Neutrophil (primary cell): ENCODE results near the gene SULT1C4.

Experiments
- H3K27ac ChIP-seq: fragments of 200-600 bp; sonication (generic); 2 replicates; pipeline ENCODE4 v1.5.1; 2016; ENCODE audit warnings: mild to moderate bottlenecking, moderate library complexity
- H3K27me3 ChIP-seq: fragments of 200-600 bp; sonication (generic); 2 replicates; pipeline ENCODE4 v1.6.0; 2016; ENCODE audit warnings: mild to moderate bottlenecking
- H3K36me3 ChIP-seq: fragments of 200-600 bp; sonication (generic); 2 replicates; pipeline ENCODE4 v1.5.1; 2017
- H3K4me1 ChIP-seq, 2 experiments: fragments of 200-600 bp in 1 of 2; sonication (generic) in 1 of 2; 1 replicate in 1 of 2; 2 replicates in 1 of 2; pipeline versions ENCODE4 v1.5.1 to v1.6.1; 2013 to 2016; ENCODE audit warnings: low read depth in 1 of 2, low read length in 1 of 2, mild to moderate bottlenecking in 1 of 2, moderate library complexity in 1 of 2; ENCODE audit not compliant: control insufficient read depth in 1 of 2, insufficient read depth in 1 of 2
- H3K4me3 ChIP-seq, 2 experiments: fragments of 200-600 bp in 1 of 2; sonication (generic) in 1 of 2; 1 replicate in 1 of 2; 2 replicates in 1 of 2; pipeline ENCODE4 v1.5.1; 2013 to 2016; ENCODE audit warnings: low read depth in 1 of 2, low read length in 1 of 2, mild to moderate bottlenecking in 1 of 2, moderate library complexity in 1 of 2
- H3K9me3 ChIP-seq: fragments of 200-600 bp; sonication (generic); 2 replicates; pipeline ENCODE4 v1.5.1; 2016
- CTCF ChIP-seq: fragments of 200-600 bp; sonication (generic); IDR thresholded peaks from 2 replicates; pipeline ENCODE4 v1.5.1; 2016; ENCODE audit warnings: antibody characterized with exemption

SULT1C4 gene

GRCh38 chr2:108413711-108414095 is 35.9 kb downstream of the SULT1C4 start:
- Histone ChIP-seq H3K27me3 (no peaks in the 10 kb centered on the region), H3K27ac (no peak overlapping the region), H3K4me3 (no peak overlapping the region), H3K36me3 (no peaks in the 10 kb centered on the region), H3K9me3 (no peaks in the 10 kb centered on the region), H3K4me1 (no peaks in the 10 kb centered on the region)
- no peak for TF ChIP-seq CTCF

GRCh38 chr2:108414256-108414876 is 36.6 kb downstream of the SULT1C4 start:
- H3K27me3 ChIP-seq: no peaks in the 10 kb centered on the region
- no peak overlapping the region for H3K4me3 ChIP-seq
- no peaks in the 10 kb centered on the region for H3K4me1 ChIP-seq
- no peaks in the 10 kb centered on the region for H3K36me3 ChIP-seq
- H3K27ac ChIP-seq: no peak overlapping the region
- H3K9me3 ChIP-seq: no peaks in the 10 kb centered on the region
- TF ChIP-seq CTCF: no peak

GRCh38 chr2:108414945-108415344 is 37.2 kb downstream of the SULT1C4 start:
- Histone ChIP-seq H3K27ac (no peak overlapping the region), H3K36me3 (no peaks in the 10 kb centered on the region), H3K9me3 (no peaks in the 10 kb centered on the region), H3K27me3 (no peaks in the 10 kb centered on the region), H3K4me1 (no peaks in the 10 kb centered on the region), H3K4me3 (no peak overlapping the region)
- no peak for TF ChIP-seq CTCF

GRCh38 chr2:108417254-108417653 is 39.5 kb downstream of the SULT1C4 start:
- H3K27ac ChIP-seq: no peak overlapping the region
- H3K9me3 ChIP-seq: no peaks in the 10 kb centered on the region
- H3K4me1 ChIP-seq: no peaks in the 10 kb centered on the region
- TF ChIP-seq CTCF: no peak
- no peaks in the 10 kb centered on the region for H3K36me3 ChIP-seq
- no peak overlapping the region for H3K4me3 ChIP-seq
- H3K27me3 ChIP-seq: no peaks in the 10 kb centered on the region

- H3K27me3 ChIP-seq: no peaks in the 10 kb centered on the region
- H3K27ac ChIP-seq: no peak overlapping the region
- H3K4me1 ChIP-seq: no peaks in the 10 kb centered on the region
- no peaks in the 10 kb centered on the region for H3K36me3 ChIP-seq
- H3K4me3 ChIP-seq: no peak overlapping the region
- TF ChIP-seq CTCF: no peak
- H3K9me3 ChIP-seq: no peaks in the 10 kb centered on the region
Observed at GRCh38 chr2:108418416-108418815, 40.7 kb downstream of the SULT1C4 start.

GRCh38 chr2:108423067-108423466 is 45.3 kb downstream of the SULT1C4 start:
- no peak overlapping the region for H3K4me3 ChIP-seq
- H3K36me3 ChIP-seq: no peaks in the 10 kb centered on the region
- no peaks in the 10 kb centered on the region for H3K9me3 ChIP-seq
- H3K27me3 ChIP-seq: no peaks in the 10 kb centered on the region
- TF ChIP-seq CTCF: no peak
- no peak overlapping the region for H3K27ac ChIP-seq
- no peaks in the 10 kb centered on the region for H3K4me1 ChIP-seq
